GM23338 (cell line): ENCODE measurements around the gene ARRB1. TPM values are rescaled to one million over a fixed set of nuclear protein-coding genes. Genes with fewer than 3 reads are reported as not detected.

Experiments
- ATAC-seq: fragments of 200-7000 bp; cut with Tn5 transposase; 3 replicates; pipeline ENCODE4 v1.9.1; 2020
- DNase-seq: peaks from one replicate; pipeline ENCODE4 v3.0.0-alpha.2; 2015; ENCODE audit warnings: low spot score
- H2AFZ ChIP-seq: fragments of 200-600 bp; sonication (generic); 2 replicates; pipeline ENCODE4 v1.8.0; 2016; ENCODE audit warnings: antibody characterized with exemption, mild to moderate bottlenecking, moderate library complexity
- H3F3A ChIP-seq: fragments of 200-600 bp; sonication (generic); replicated peaks from 2 replicates; pipeline ENCODE4 v1.8.0; 2017; ENCODE audit warnings: antibody characterized with exemption, mixed run types, low read depth
- H3K27ac ChIP-seq: fragments of 200-600 bp; sonication (generic); 2 replicates; pipeline ENCODE4 v1.6.1; 2016; ENCODE audit warnings: low read depth
- H3K27me3 ChIP-seq: fragments of 200-600 bp; sonication (generic); 2 replicates; pipeline ENCODE4 v1.8.0; 2016; ENCODE audit warnings: mild to moderate bottlenecking, mixed run types, moderate library complexity; ENCODE audit not compliant: insufficient read depth
- H3K36me3 ChIP-seq: fragments of 200-600 bp; sonication (generic); 2 replicates; pipeline ENCODE4 v1.8.0; 2016; ENCODE audit warnings: mild to moderate bottlenecking; ENCODE audit not compliant: insufficient read depth
- H3K4me1 ChIP-seq: fragments of 200-600 bp; sonication (generic); 2 replicates; pipeline ENCODE4 v1.8.0; 2016; ENCODE audit warnings: mild to moderate bottlenecking, moderate library complexity; ENCODE audit not compliant: insufficient read depth
- H3K4me2 ChIP-seq: fragments of 200-600 bp; sonication (generic); 2 replicates; pipeline ENCODE4 v1.7.1; 2017; ENCODE audit warnings: mixed run types
- H3K4me3 ChIP-seq: fragments of 200-600 bp; sonication (generic); 2 replicates; pipeline ENCODE4 v1.6.1; 2016; ENCODE audit warnings: mixed run types
- H3K79me2 ChIP-seq: fragments of 200-600 bp; sonication (generic); replicated peaks from 2 replicates; pipeline ENCODE4 v1.8.0; 2017; ENCODE audit warnings: mild to moderate bottlenecking; ENCODE audit not compliant: insufficient read depth
- H3K9me2 ChIP-seq: fragments of 200-600 bp; sonication (generic); 2 replicates; pipeline ENCODE4 v1.8.0; 2017; ENCODE audit not compliant: insufficient read depth
- H4K20me1 ChIP-seq: fragments of 200-600 bp; sonication (generic); replicated peaks from 2 replicates; pipeline ENCODE4 v1.8.0; 2017; ENCODE audit warnings: mild to moderate bottlenecking; ENCODE audit not compliant: insufficient read depth
- H3K27ac Mint-ChIP-seq: 2 replicates; pipeline ENCODE4 v1.8.0; 2020; ENCODE audit warnings: inconsistent platforms, mild to moderate bottlenecking, moderate library complexity, mixed read lengths
- H3K27me3 Mint-ChIP-seq: 3 replicates; pipeline ENCODE4 v1.8.0; 2022; ENCODE audit warnings: low read depth, mild to moderate bottlenecking, moderate library complexity, mixed read lengths, inconsistent platforms; ENCODE audit not compliant: insufficient read depth, poor library complexity
- H3K36me3 Mint-ChIP-seq: 3 replicates; pipeline ENCODE4 v1.8.0; 2021; ENCODE audit warnings: low read depth, mild to moderate bottlenecking, inconsistent platforms, moderate library complexity, mixed read lengths
- H3K4me1 Mint-ChIP-seq: 3 replicates; pipeline ENCODE4 v1.8.0; 2020; ENCODE audit warnings: mild to moderate bottlenecking, inconsistent platforms, mixed read lengths
- H3K4me3 Mint-ChIP-seq: 3 replicates; pipeline ENCODE4 v1.8.0; 2021; ENCODE audit warnings: moderate library complexity, mild to moderate bottlenecking, inconsistent platforms, mixed read lengths
- H3K9me3 Mint-ChIP-seq: 3 replicates; pipeline ENCODE4 v1.8.0; 2020; ENCODE audit warnings: moderate library complexity, mild to moderate bottlenecking, inconsistent platforms, mixed read lengths
- STAT1 ChIP-seq: IDR thresholded peaks from one replicate; pipeline ENCODE4 v1.6.1; 2016; ENCODE audit warnings: antibody characterized with exemption; ENCODE audit not compliant: unreplicated experiment
- ZNF331 ChIP-seq: fragments of 250-450 bp; sonication (Bioruptor Pico); IDR thresholded peaks from 2 replicates; pipeline ENCODE4 v1.5.0; 2020; ENCODE audit warnings: low read depth, mild to moderate bottlenecking, moderate library complexity
- polyA plus RNA-seq: library from polyadenylated mRNA; unstranded; fragments of >200 nt; fragmentation: Nextera tagmentation; extraction: Ambion mirVana; gene quantifications from 2 replicates; pipeline ENCODE4 v1.2.1, GENCODE V29; 2016
- total RNA-seq: library from RNA; depleted of rRNA; stranded (reverse); fragments of >200 nt; shearing (Covaris generic); gene quantifications from 2 replicates; pipeline ENCODE4 v1.2.3, GENCODE V29; 2014
- TF ChIP-seq, protein P1 (sequence below): fragments of 250-450 bp; sonication (Bioruptor Pico); IDR thresholded peaks from 2 replicates; pipeline ENCODE4 v1.5.0; 2020; ENCODE audit warnings: mild to moderate bottlenecking, moderate library complexity

The ARRB1 gene
- total and polyA plus RNA-seq, 2 experiments from 2014 or later, result 6.3 to 11.1 TPM

GRCh38 chr11:75306529-75306928 is 44.9 kb downstream of the ARRB1 start:
- Mint-ChIP-seq H3K4me3 (no peak overlapping the region), H3K27ac (no peak overlapping the region), H3K36me3 (no peaks in the 10 kb centered on the region), H3K4me1 (peaks cover 55% of the 10 kb centered on the region), H3K27me3 (peaks cover 16% of the 10 kb centered on the region), H3K9me3 (no peaks in the 10 kb centered on the region)
- DNase-seq, result no peak
- Histone ChIP-seq H3K27me3 (no peaks in the 10 kb centered on the region), H2AFZ (no peak overlapping the region), H3K4me1 (no peaks in the 10 kb centered on the region; the same call in 1 of the 2 replicates), H3F3A (0 out of 2 replicates have a peak, but pooled peaks cover 3% of the 10 kb centered on the region), H4K20me1 (no peaks in the 10 kb centered on the region), H3K36me3 (no peaks in the 10 kb centered on the region), H3K9me2 (no peaks in the 10 kb centered on the region), H3K79me2 (no peaks in the 10 kb centered on the region), H3K4me3 (no peak overlapping the region), H3K4me2 (no peak overlapping the region), H3K27ac (no peak overlapping the region)
- no peak for TF ChIP-seq STAT1
- TF ChIP-seq, protein P1, sequence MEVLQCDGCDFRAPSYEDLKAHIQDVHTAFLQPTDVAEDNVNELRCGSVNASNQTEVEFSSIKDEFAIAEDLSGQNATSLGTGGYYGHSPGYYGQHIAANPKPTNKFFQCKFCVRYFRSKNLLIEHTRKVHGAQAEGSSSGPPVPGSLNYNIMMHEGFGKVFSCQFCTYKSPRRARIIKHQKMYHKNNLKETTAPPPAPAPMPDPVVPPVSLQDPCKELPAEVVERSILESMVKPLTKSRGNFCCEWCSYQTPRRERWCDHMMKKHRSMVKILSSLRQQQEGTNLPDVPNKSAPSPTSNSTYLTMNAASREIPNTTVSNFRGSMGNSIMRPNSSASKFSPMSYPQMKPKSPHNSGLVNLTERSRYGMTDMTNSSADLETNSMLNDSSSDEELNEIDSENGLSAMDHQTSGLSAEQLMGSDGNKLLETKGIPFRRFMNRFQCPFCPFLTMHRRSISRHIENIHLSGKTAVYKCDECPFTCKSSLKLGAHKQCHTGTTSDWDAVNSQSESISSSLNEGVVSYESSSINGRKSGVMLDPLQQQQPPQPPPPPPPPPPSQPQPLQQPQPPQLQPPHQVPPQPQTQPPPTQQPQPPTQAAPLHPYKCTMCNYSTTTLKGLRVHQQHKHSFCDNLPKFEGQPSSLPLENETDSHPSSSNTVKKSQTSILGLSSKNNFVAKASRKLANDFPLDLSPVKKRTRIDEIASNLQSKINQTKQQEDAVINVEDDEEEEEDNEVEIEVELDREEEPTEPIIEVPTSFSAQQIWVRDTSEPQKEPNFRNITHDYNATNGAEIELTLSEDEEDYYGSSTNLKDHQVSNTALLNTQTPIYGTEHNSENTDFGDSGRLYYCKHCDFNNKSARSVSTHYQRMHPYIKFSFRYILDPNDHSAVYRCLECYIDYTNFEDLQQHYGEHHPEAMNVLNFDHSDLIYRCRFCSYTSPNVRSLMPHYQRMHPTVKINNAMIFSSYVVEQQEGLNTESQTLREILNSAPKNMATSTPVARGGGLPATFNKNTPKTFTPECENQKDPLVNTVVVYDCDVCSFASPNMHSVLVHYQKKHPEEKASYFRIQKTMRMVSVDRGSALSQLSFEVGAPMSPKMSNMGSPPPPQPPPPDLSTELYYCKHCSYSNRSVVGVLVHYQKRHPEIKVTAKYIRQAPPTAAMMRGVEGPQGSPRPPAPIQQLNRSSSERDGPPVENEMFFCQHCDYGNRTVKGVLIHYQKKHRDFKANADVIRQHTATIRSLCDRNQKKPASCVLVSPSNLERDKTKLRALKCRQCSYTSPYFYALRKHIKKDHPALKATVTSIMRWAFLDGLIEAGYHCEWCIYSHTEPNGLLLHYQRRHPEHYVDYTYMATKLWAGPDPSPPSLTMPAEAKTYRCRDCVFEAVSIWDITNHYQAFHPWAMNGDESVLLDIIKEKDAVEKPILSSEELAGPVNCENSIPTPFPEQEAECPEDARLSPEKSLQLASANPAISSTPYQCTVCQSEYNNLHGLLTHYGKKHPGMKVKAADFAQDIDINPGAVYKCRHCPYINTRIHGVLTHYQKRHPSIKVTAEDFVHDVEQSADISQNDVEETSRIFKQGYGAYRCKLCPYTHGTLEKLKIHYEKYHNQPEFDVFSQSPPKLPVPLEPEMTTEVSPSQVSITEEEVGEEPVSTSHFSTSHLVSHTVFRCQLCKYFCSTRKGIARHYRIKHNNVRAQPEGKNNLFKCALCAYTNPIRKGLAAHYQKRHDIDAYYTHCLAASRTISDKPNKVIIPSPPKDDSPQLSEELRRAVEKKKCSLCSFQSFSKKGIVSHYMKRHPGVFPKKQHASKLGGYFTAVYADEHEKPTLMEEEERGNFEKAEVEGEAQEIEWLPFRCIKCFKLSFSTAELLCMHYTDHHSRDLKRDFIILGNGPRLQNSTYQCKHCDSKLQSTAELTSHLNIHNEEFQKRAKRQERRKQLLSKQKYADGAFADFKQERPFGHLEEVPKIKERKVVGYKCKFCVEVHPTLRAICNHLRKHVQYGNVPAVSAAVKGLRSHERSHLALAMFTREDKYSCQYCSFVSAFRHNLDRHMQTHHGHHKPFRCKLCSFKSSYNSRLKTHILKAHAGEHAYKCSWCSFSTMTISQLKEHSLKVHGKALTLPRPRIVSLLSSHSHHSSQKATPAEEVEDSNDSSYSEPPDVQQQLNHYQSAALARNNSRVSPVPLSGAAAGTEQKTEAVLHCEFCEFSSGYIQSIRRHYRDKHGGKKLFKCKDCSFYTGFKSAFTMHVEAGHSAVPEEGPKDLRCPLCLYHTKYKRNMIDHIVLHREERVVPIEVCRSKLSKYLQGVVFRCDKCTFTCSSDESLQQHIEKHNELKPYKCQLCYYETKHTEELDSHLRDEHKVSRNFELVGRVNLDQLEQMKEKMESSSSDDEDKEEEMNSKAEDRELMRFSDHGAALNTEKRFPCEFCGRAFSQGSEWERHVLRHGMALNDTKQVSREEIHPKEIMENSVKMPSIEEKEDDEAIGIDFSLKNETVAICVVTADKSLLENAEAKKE (CRISPR knock-in tag), result no peak
- peak; percentile 9; the same call in 1 of the 3 replicates for ATAC-seq

DNA sequence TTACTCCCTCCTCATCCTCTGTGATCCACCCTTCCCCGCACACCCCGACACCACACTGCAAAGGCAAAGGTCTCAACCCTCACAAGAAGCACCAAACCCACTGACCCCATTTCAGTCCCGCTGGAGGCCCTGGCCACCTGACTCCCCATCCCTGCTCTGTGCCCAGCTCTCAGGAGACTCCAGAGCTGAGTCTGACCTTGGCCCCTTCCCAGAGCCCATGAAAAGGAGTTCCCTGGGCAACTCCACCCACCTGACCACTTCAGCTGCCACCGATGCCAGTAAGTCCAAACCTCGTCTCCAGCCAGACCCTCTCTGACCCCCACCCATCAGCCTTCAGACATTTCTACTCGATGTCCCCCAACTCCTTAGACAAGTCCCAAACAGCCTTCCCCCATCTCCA is 45.5 kb downstream of the ARRB1 start:
- H3K4me1 Mint-ChIP-seq, result peaks cover 61% of the 10 kb centered on the region
- H3K36me3 Mint-ChIP-seq, result no peaks in the 10 kb centered on the region
- no peak overlapping the region for H3K4me2 ChIP-seq
- no peak overlapping the region for H3K27ac ChIP-seq
- no peak for ATAC-seq
- peak overlapping the region; percentile 17; the same call in 1 of the 2 replicates for H3K27ac Mint-ChIP-seq
- no peak overlapping the region for H2AFZ ChIP-seq
- H3K27me3 Mint-ChIP-seq, result peaks cover 12% of the 10 kb centered on the region
- no peaks in the 10 kb centered on the region for H3K9me2 ChIP-seq
- DNase-seq, result no peak
- no peak overlapping the region for H3K4me3 ChIP-seq
- no peaks in the 10 kb centered on the region; the same call in 1 of the 2 replicates for H3K4me1 ChIP-seq
- H3K27me3 ChIP-seq, result no peaks in the 10 kb centered on the region
- no peaks in the 10 kb centered on the region for H4K20me1 ChIP-seq
- no peak overlapping the region; the same call in 2 of the 3 replicates for H3K4me3 Mint-ChIP-seq
- no peaks in the 10 kb centered on the region for H3K79me2 ChIP-seq
- no peaks in the 10 kb centered on the region for H3K9me3 Mint-ChIP-seq
- H3K36me3 ChIP-seq, result no peaks in the 10 kb centered on the region
- H3F3A ChIP-seq, result 0 out of 2 replicates have a peak, but pooled peaks cover 3% of the 10 kb centered on the region
- TF ChIP-seq ZNF331 (CRISPR knock-in tag), result no peak
- TF ChIP-seq, protein P1 (CRISPR knock-in tag), result no peak
